Measurements from ENCODE around the gene UCHL3.
A peak's percentile ranks its signal among the peaks of the same experiment; 100 is the strongest.

The UCHL3 gene

GRCh38 chr13:75549262-75550158, at the start of gene UCHL3:
UCHL3 (plus strand) TSS chr13:75549791; CDS start chr13:75549821, 30 bp downstream.
- Histone ChIP-seq H3K36me3 (no peaks in the 10 kb centered on the region), H3K27me3 (no peaks in the 10 kb centered on the region), H3K4me3 (ENCODE audit: low read depth in 1 of 2, low read length in 1 of 2) (peak within 1 kb of the TSS; percentile 80 to 94), H3K27ac (peak within 1 kb of the TSS; percentile 94), H3K4me1 (ENCODE audit: control insufficient read depth in 1 of 2, insufficient read depth in 1 of 2, low read depth in 1 of 2, low read length in 1 of 2) (peaks cover 16 to 17% of the 10 kb centered on the region in 2 experiments), H3K9me3 (no peaks in the 10 kb centered on the region)
- peak; percentile 98 for TF ChIP-seq CTCF (IDR thresholded peaks at IDR 0.05)

DNA sequence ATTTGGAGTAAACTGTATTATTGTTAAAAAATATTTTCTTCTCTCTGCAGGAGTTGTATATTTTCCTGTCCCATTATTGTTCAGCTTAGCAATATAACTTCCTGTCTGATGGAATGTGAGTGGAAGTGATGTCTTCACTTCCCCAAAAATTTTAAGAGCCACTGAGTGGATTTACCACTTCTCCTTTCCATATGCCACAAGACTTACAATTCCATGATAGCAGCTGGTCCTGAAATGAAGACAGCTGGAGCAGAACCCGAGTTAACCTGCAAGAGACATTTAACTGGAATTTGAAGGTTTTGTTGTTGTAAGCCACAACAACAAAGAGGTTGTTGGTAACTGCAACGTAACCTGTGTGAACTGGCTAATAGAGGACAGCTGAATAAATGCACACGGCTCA, 44.3 kb upstream of the UCHL3 start:
- Histone ChIP-seq H3K4me3 (ENCODE audit: low read depth in 1 of 2, low read length in 1 of 2) (no peak overlapping the region), H3K9me3 (no peaks in the 10 kb centered on the region), H3K36me3 (no peaks in the 10 kb centered on the region), H3K27me3 (no peaks in the 10 kb centered on the region), H3K4me1 (ENCODE audit: control insufficient read depth in 1 of 2, insufficient read depth in 1 of 2, low read depth in 1 of 2, low read length in 1 of 2) (peaks cover 38 to 44% of the 10 kb centered on the region in 2 experiments), H3K27ac (peak overlapping the region; percentile 24)
- no peak for TF ChIP-seq CTCF (IDR thresholded peaks at IDR 0.05)

DNA sequence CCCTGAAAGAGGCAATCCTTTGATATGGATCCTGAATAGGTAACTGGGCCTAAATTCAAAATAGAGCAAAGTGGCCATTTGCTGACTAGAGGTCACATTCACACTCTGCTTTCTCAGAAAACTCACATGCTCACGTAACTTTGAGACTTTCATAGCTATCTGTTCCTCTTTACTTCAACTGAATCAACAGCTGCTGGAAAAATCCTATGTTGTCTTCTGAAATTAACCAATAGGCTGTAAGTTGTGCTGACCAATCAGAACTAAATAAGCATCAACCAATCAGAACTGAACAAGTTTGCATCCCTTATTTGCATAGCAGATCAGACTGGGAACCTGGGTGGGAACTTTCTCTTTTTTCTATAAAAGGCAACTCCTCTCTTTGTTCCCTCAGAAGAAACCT, 43.6 kb upstream of the UCHL3 start:
- H3K36me3 ChIP-seq: no peaks in the 10 kb centered on the region
- peak overlapping the region; percentile 24 for H3K27ac ChIP-seq
- TF ChIP-seq CTCF (IDR thresholded peaks at IDR 0.05): no peak
- H3K4me1 ChIP-seq (ENCODE audit: control insufficient read depth in 1 of 2, insufficient read depth in 1 of 2, low read depth in 1 of 2, low read length in 1 of 2): peaks cover 38 to 44% of the 10 kb centered on the region in 2 experiments
- no peak overlapping the region for H3K4me3 ChIP-seq (ENCODE audit: low read depth in 1 of 2, low read length in 1 of 2)
- no peaks in the 10 kb centered on the region for H3K9me3 ChIP-seq
- H3K27me3 ChIP-seq: no peaks in the 10 kb centered on the region

DNA sequence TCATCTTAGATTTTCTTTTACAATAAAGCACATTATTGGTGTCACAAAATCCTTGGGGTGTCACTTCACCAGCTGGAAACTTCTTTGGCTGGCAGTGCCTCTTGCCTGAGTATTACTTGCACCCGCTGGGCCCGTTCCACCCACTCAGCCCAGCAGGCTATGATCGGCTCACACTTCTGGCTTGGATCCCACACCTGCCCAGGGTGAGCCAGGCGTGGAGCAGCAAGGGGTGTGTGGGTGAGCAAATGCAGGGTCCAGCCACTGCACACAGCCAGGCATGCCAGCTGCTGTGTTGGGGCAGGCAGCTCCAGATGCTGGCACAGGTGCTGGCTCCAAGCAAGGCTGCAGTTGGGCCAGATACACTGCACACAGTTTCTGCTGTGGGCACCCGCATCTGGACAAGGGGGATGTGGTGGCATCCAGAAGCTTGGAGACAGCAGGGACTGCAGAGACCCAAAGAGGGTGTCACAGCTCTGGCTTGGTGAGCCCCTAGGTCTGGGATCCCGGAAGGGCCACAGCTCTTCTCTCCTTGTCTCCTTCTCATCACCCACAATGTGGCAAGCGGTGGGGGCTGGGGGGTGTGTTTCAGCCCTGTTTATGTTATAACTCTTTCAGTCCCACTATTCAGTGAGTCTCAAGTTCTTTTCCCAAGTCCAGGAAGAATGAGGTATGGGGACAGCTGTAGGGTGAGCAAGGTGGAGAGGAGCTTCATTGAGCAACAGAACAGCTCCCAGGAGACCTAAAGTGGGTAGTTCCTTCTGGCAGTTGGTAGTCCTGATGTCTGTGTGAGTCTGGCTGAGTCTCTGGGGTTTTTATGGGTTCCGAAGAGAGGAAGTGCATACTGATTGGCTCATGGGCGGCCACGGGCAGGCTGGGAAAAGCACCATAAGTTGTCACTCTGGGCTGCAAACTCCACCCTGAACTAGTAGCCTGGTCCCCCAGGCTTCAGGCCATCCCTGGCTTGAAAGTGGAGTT, 42.3 kb upstream of the UCHL3 start:
- Histone ChIP-seq H3K27me3 (no peaks in the 10 kb centered on the region), H3K36me3 (no peaks in the 10 kb centered on the region), H3K27ac (no peak overlapping the region), H3K4me3 (ENCODE audit: low read depth in 1 of 2, low read length in 1 of 2) (no peak overlapping the region), H3K9me3 (no peaks in the 10 kb centered on the region), H3K4me1 (ENCODE audit: control insufficient read depth in 1 of 2, insufficient read depth in 1 of 2, low read depth in 1 of 2, low read length in 1 of 2) (peaks cover 38 to 44% of the 10 kb centered on the region in 2 experiments)
- TF ChIP-seq CTCF (IDR thresholded peaks at IDR 0.05): no peak

DNA sequence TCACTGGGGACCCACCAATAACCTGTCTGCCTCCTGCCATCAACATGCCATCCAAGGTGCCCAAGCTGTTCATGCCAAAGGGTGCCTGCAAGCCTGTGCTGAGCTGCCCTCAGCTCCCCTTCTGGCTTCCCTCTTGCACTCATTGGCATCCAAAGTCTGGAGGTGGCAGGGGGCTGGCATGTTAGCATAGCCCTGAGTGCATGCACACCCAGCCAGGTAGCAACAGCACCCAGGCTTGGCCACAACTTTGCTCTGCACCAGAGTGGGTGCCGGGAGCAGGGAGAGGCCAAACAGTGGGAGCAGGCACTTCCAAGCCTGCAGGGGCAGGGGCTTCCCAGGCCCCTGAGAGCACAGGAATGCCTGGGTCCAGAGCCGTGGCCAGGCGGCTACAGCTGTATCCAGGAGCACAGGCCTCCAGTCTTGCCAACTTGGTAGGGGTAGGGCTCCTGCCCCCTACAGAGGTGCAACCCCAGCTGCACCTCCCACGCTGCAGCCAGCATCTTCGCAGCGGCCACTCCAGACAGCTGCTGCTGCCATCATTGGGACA, 41.5 kb upstream of the UCHL3 start:
- no peaks in the 10 kb centered on the region for H3K36me3 ChIP-seq
- no peaks in the 10 kb centered on the region for H3K27me3 ChIP-seq
- no peak overlapping the region for H3K4me3 ChIP-seq (ENCODE audit: low read depth in 1 of 2, low read length in 1 of 2)
- no peaks in the 10 kb centered on the region for H3K9me3 ChIP-seq
- H3K27ac ChIP-seq: no peak overlapping the region
- H3K4me1 ChIP-seq (ENCODE audit: control insufficient read depth in 1 of 2, insufficient read depth in 1 of 2, low read depth in 1 of 2, low read length in 1 of 2): peaks cover 38 to 44% of the 10 kb centered on the region in 2 experiments
- no peak for TF ChIP-seq CTCF (IDR thresholded peaks at IDR 0.05)
